ENCODE results near the gene FKBP2. TPM values are rescaled to one million over a fixed set of nuclear protein-coding genes. Genes with fewer than 3 reads are reported as not detected.

The FKBP2 gene
- total RNA-seq, result 10 to 100 TPM; 26.4 to 39.3 (median 30.3) TPM
- total RNA-seq (2013), result 37.7 TPM

DNA sequence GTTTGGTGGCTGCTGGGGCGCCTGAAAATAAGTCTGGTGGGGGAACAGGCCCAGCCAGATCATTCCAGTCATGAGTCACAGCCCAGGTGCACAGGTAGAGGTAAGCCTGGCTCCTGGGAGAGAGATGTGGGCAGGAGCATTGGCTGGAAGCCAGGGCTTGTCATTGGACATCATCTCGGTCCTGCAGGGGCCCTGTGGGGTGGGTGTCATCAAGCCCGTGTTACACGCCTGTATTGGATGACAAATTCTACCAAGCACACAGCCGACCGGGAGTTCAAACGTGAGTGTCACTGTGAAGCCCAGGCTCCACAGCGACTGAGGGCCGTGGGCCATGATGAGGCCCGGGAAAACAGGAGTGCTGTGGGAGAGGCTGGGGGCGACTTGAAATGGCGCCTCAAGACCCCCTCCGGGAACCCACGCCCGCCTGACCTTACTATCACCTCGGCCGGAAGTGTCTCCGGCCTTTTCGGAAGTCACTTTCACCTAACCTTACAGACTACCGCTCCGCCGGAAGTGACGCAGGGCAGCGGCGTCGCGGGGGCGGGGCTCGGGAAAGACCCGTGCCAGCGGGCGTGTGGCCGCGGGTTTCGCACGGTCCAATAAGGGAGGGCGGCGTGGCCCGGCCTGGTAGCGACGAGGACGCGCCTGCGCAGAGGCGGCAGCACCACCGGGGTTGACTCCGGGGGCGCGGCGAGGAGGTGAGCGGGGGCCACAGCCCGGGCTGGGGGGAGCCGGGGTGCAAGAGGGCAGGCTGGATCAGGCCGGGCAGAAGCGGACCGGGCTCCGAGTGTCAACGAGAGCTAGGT is at the start of gene FKBP2:
Gene FKBP2 (plus strand): TSS at position 661 of the 806 bp plus-strand sequence. CDS start 1,293 bp downstream, outside the sequence.
- peak within 1 kb of the TSS; percentile 98 to 99 for H3K27ac Mint-ChIP-seq
- H3K36me3 ChIP-seq (ENCODE audit: control insufficient read depth, insufficient read depth, low read length), result peaks cover 15% of the 10 kb centered on the region
- H3K27me3 Mint-ChIP-seq (ENCODE audit: low read depth in 2 of 2), result no peaks in the 10 kb centered on the region
- intact Hi-C loops (cut with micrococcal nuclease), result loop anchor here (1.0 to 2.0 kb wide), 5 partner anchors 10 to 65 kb away; partner anchors contain the start of genes DNAJC4, ESRRA and GPR137
- 1% methylated on average over 58 of the region's 58 CpGs for WGBS (ENCODE audit: insufficient coverage)
- H3K9me3 Mint-ChIP-seq, result no peaks in the 10 kb centered on the region
- peak; percentile 65 to 84 (median 73) for ATAC-seq
- peak within 1 kb of the TSS; percentile 96 for H3K4me3 Mint-ChIP-seq
- peaks cover 66% of the 10 kb centered on the region for H3K4me1 ChIP-seq (ENCODE audit: control insufficient read depth, insufficient read depth, low read length)
- H3K9me3 ChIP-seq (ENCODE audit: control insufficient read depth, insufficient read depth, low read length), result no peaks in the 10 kb centered on the region
- H3K36me3 Mint-ChIP-seq, result no peaks in the 10 kb centered on the region
- H3K4me1 Mint-ChIP-seq, result peaks cover 8 to 44% of the 10 kb centered on the region in 2 donors
- TF ChIP-seq, protein P1, sequence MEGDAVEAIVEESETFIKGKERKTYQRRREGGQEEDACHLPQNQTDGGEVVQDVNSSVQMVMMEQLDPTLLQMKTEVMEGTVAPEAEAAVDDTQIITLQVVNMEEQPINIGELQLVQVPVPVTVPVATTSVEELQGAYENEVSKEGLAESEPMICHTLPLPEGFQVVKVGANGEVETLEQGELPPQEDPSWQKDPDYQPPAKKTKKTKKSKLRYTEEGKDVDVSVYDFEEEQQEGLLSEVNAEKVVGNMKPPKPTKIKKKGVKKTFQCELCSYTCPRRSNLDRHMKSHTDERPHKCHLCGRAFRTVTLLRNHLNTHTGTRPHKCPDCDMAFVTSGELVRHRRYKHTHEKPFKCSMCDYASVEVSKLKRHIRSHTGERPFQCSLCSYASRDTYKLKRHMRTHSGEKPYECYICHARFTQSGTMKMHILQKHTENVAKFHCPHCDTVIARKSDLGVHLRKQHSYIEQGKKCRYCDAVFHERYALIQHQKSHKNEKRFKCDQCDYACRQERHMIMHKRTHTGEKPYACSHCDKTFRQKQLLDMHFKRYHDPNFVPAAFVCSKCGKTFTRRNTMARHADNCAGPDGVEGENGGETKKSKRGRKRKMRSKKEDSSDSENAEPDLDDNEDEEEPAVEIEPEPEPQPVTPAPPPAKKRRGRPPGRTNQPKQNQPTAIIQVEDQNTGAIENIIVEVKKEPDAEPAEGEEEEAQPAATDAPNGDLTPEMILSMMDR (IDR thresholded peaks at IDR 0.05), result no peak
- peak within 1 kb of the TSS; percentile 98 for H3K27ac ChIP-seq (ENCODE audit: low read length)
- peak within 1 kb of the TSS; percentile 79 for H3K4me3 ChIP-seq (ENCODE audit: low read length)
- H3K27me3 ChIP-seq (ENCODE audit: control insufficient read depth, insufficient read depth, low read length), result no peaks in the 10 kb centered on the region
- peak; percentile 98 to 99 for DNase-seq

DNA sequence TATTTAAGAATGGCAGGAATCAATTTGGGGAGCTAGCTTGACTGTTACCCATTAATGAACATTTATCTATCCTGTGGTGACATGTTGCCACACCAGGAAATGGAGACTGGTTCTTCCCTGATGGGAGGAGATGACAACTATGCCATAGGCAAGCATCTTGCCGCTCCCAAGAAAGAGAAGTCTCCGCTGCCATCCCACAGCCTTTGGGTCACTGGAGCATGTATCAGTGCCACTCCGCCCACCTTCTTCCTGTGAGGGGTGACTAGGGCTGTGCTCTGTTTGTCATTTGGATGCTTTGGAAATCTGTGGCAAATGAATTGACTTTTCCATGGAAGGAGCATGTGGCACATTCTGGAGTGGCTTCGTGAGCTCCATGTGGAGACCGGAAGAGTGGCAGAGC is 48.5 kb upstream of the FKBP2 start:
- no peaks in the 10 kb centered on the region for H3K27me3 ChIP-seq (ENCODE audit: control insufficient read depth, insufficient read depth, low read length)
- WGBS (ENCODE audit: insufficient coverage), result 99% methylated on average over 5 of the region's 5 CpGs
- intact Hi-C loops (cut with micrococcal nuclease), result no loop called here
- peaks cover 7% of the 10 kb centered on the region for H3K36me3 Mint-ChIP-seq
- DNase-seq (no peak), ATAC-seq (no peak)
- TF ChIP-seq, protein P1 (IDR thresholded peaks at IDR 0.05), result no peak
- H3K9me3 Mint-ChIP-seq, result no peaks in the 10 kb centered on the region
- no peaks in the 10 kb centered on the region for H3K9me3 ChIP-seq (ENCODE audit: control insufficient read depth, insufficient read depth, low read length)
- no peak overlapping the region for H3K4me3 ChIP-seq (ENCODE audit: low read length)
- H3K27ac Mint-ChIP-seq, result no peak overlapping the region
- peaks cover 44% of the 10 kb centered on the region for H3K36me3 ChIP-seq (ENCODE audit: control insufficient read depth, insufficient read depth, low read length)
- H3K27me3 Mint-ChIP-seq (ENCODE audit: low read depth in 2 of 2), result no peaks in the 10 kb centered on the region
- no peak overlapping the region for H3K4me3 Mint-ChIP-seq
- H3K4me1 Mint-ChIP-seq, result no peaks in the 10 kb centered on the region
- H3K27ac ChIP-seq (ENCODE audit: low read length), result no peak overlapping the region
- peaks cover 3% of the 10 kb centered on the region for H3K4me1 ChIP-seq (ENCODE audit: control insufficient read depth, insufficient read depth, low read length)

DNA sequence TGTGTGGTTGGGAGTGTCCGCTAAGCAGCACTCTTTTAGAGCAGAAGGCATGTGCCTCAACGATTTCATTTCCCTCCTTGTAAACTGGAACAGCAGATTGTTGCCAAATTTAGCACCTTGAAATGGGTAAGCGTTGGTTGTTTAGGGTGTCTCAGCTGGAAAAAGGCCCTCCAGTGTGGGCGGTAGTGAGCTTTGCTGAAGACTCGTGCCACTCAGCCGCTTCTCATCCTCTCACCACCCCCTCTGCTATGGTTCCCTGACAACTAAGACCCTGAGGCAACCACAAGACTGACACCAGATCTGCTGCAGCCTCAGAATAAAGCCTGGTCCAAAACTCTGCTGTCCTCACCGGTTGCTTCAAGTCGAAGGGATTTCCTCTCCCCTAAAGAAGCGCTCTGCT is 44.3 kb upstream of the FKBP2 start:
- peaks cover 76% of the 10 kb centered on the region for H3K36me3 ChIP-seq (ENCODE audit: control insufficient read depth, insufficient read depth, low read length)

More for the DNA sequence above, 44.3 kb upstream of the FKBP2 start:
- H3K9me3 Mint-ChIP-seq, result no peaks in the 10 kb centered on the region
- ATAC-seq, result no peak
- no peaks in the 10 kb centered on the region for H3K27me3 ChIP-seq (ENCODE audit: control insufficient read depth, insufficient read depth, low read length)
- no peak overlapping the region for H3K27ac ChIP-seq (ENCODE audit: low read length)
- no peaks in the 10 kb centered on the region for H3K27me3 Mint-ChIP-seq (ENCODE audit: low read depth in 2 of 2)
- H3K4me1 Mint-ChIP-seq, result peaks cover 0 to 3% of the 10 kb centered on the region in 2 donors
- no peaks in the 10 kb centered on the region for H3K9me3 ChIP-seq (ENCODE audit: control insufficient read depth, insufficient read depth, low read length)
- 86% methylated on average over 9 of the region's 9 CpGs for WGBS (ENCODE audit: insufficient coverage)
- H3K27ac Mint-ChIP-seq, result no peak overlapping the region
- TF ChIP-seq, protein P1 (IDR thresholded peaks at IDR 0.05), result no peak
- H3K4me1 ChIP-seq (ENCODE audit: control insufficient read depth, insufficient read depth, low read length), result no peaks in the 10 kb centered on the region
- peaks cover 8% of the 10 kb centered on the region for H3K36me3 Mint-ChIP-seq
- intact Hi-C loops (cut with micrococcal nuclease), result no loop called here
- H3K4me3 Mint-ChIP-seq, result no peak overlapping the region
- H3K4me3 ChIP-seq (ENCODE audit: low read length), result no peak overlapping the region
- DNase-seq, result no peak
